HG03064 (cell line): ENCODE measurements around the gene CYP2B6.
"Not testable (repeated sequence)": the region's sequence is repeated elsewhere in the genome, so short reads cannot be mapped to it uniquely, and the experiment has no call there.

Source experiments
- ATAC-seq: cut with Tn5 transposase; IDR thresholded peaks from one replicate; pipeline ENCODE4 v1.9.1; 2021; ENCODE audit warnings: low read depth; ENCODE audit not compliant: unreplicated experiment

Gene CYP2B6

GRCh38 chr19:41029524-41030432 lies 38.7 kb downstream of the CYP2B6 start:
- no peak for ATAC-seq

- no peak for ATAC-seq
Measured at GRCh38 chr19:41030651-41031050, 39.6 kb downstream of the CYP2B6 start.

GRCh38 chr19:41031916-41032315 lies 40.8 kb downstream of the CYP2B6 start:
- no peak for ATAC-seq

DNA sequence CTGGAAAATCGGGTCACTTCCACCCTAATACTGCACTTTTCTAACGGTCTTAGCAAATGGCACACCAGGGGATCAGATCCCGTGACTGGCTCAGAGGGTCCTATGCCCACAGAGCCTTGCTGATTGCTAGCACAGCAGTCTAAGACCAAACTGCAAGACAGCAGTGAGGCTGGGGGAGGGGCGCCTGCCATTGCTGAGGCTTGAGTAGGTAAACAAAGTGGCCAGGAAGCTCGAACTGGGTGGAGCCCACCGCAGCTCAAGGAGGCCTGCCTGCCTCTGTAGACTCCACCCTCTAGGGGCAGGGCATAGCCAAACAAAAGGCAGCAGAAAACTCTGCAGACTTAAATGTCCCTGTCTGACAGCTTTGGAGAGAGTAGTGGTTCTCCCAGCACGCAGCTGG lies 42.2 kb downstream of the CYP2B6 start:
- ATAC-seq = not testable (repeated sequence)

DNA sequence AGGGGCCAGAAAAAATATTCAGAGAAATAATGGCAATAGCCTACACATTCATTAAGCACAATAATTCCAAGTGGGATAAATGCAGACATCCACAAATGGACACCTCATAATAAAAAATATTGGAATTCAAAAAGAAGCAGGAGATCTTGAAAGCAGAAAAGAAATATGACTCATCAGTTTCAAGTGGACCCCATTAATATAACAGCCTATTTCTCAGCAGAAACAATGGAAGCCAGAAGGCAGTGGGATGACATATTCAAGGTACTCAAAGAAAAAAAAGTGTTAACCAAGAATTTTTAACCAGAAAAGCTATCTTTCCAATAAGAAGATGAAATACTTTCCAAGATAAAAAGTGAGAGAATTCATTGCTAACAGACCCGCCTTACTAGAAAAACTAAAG lies 48.7 kb downstream of the CYP2B6 start:
- ATAC-seq = no peak

- ATAC-seq = not testable (repeated sequence)
Measured at GRCh38 chr19:41045095-41045494, 54.0 kb downstream of the CYP2B6 start.

- no peak for ATAC-seq
Measured at GRCh38 chr19:41050426-41050825, 59.3 kb downstream of the CYP2B6 start.

- not testable (repeated sequence) for ATAC-seq
Measured at GRCh38 chr19:41052162-41052561, 61.1 kb downstream of the CYP2B6 start.

DNA sequence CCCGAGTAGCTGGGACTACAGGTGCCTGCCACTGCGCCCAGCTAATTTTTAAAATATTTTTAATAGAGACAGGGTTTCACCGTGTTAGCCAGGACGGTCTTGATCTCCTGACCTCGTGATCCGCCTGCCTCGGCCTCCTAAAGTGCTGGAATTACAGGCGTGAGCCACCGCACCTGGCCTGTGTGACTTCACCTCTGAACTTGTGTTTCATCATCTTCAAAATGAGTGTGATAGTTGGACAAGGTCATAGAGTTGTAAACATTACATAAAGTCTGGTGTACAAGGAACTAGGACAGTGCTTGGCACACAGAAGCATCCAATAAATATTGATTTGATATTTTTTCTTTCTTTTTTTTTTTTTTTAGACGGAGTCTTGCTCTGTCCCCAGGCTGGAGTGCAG lies 62.2 kb downstream of the CYP2B6 start:
- ATAC-seq = not testable (repeated sequence)

- ATAC-seq = no peak
Measured at GRCh38 chr19:41064974-41065569, 74.0 kb downstream of the CYP2B6 start.
